ENCODE measurements around the gene INSM1. TPM values are rescaled to one million over a fixed set of nuclear protein-coding genes. Genes with fewer than 3 reads are reported as not detected.

INSM1 gene
- total RNA-seq, 2 experiments from 2014 or later, result not detected

GRCh38 chr20:20393207-20394120, 25.6 kb downstream of the INSM1 start:
- Mint-ChIP-seq H3K27ac (no peak overlapping the region), H3K36me3 (ENCODE audit: low read depth) (peaks cover 48% of the 10 kb centered on the region), H3K9me3 (no peaks in the 10 kb centered on the region), H3K4me1 (ENCODE audit: low read depth) (no peaks in the 10 kb centered on the region), H3K4me3 (no peak overlapping the region), H3K27me3 (no peaks in the 10 kb centered on the region)
- peaks cover 5% of the 10 kb centered on the region for H3K36me3 ChIP-seq (ENCODE audit: insufficient read depth, low read length)
- no peaks in the 10 kb centered on the region for H3K27me3 ChIP-seq (ENCODE audit: control insufficient read depth in 1 of 2, insufficient read depth in 2 of 2, low read length in 2 of 2)
- intact Hi-C loops (cut with DNase I, micrococcal nuclease), result no loop called here
- no peak overlapping the region for H3K4me3 ChIP-seq (ENCODE audit: low read length)
- POLR2A ChIA-PET, result no interaction called here
- peak in 1 of 14 experiments; percentile 22 for DNase-seq
- no peak for TF ChIP-seq CTCF (IDR thresholded peaks at IDR 0.05)
- CTCF ChIA-PET, result no interaction called here
- H3K27ac ChIP-seq (ENCODE audit: low read depth in 1 of 2, low read length in 2 of 2), result no peak overlapping the region
- H3K4me1 ChIP-seq (ENCODE audit: insufficient read depth, low read length), result no peaks in the 10 kb centered on the region
- no peaks in the 10 kb centered on the region for H3K9me3 ChIP-seq (ENCODE audit: control insufficient read depth in 1 of 2, insufficient read depth in 1 of 2, low read length in 2 of 2)
- no peak for ATAC-seq (ENCODE audit: poor library complexity)

GRCh38 chr20:20395087-20395486, 27.2 kb downstream of the INSM1 start:
- POLR2A ChIA-PET, result no interaction called here
- Mint-ChIP-seq H3K4me1 (ENCODE audit: low read depth) (no peaks in the 10 kb centered on the region), H3K9me3 (no peaks in the 10 kb centered on the region), H3K4me3 (no peak overlapping the region), H3K27ac (no peak overlapping the region), H3K36me3 (ENCODE audit: low read depth) (peaks cover 50% of the 10 kb centered on the region), H3K27me3 (no peaks in the 10 kb centered on the region)
- no peak for DNase-seq
- H3K4me1 ChIP-seq (ENCODE audit: insufficient read depth, low read length), result no peaks in the 10 kb centered on the region
- peaks cover 5% of the 10 kb centered on the region for H3K36me3 ChIP-seq (ENCODE audit: insufficient read depth, low read length)
- ATAC-seq (ENCODE audit: poor library complexity), result no peak
- H3K9me3 ChIP-seq (ENCODE audit: control insufficient read depth in 1 of 2, insufficient read depth in 1 of 2, low read length in 2 of 2), result no peaks in the 10 kb centered on the region
- TF ChIP-seq CTCF (IDR thresholded peaks at IDR 0.05), result no peak
- no peaks in the 10 kb centered on the region for H3K27me3 ChIP-seq (ENCODE audit: control insufficient read depth in 1 of 2, insufficient read depth in 2 of 2, low read length in 2 of 2)
- CTCF ChIA-PET, result no interaction called here
- intact Hi-C loops (cut with DNase I, micrococcal nuclease), result no loop called here
- no peak overlapping the region for H3K4me3 ChIP-seq (ENCODE audit: low read length)
- H3K27ac ChIP-seq (ENCODE audit: low read depth in 1 of 2, low read length in 2 of 2), result no peak overlapping the region

DNA sequence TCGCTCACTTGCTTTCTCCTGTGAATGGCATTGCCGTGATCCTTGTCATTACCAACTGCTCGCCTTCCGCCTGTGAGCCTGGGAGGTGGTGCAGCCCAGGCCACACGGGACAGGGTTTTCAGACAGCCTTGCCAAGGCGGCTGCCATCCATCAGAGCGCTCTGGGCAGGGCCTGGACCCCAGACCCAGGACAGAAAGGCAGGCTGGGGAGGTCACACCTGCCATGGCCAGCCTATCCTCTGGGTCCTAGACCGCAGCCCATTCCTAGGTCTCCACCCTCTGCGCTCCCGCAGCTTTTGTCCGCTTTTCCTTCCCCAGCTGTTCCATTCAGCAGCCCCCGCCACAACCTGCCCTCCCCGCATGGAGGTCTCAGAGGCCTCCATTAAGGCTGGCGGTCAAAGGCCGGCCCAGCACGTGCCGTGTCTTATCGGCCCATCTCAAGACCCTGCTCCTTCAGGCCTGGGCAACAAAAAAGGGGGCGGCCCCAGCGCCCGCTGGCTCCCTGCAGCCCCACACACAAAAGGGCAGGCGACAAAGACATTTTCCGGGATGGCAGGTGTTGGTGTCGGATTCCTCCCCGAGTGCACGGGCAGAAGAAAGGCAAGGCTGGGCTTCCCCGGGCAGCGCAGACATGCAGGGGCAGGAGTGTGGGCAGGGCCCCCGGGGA, 28.1 kb downstream of the INSM1 start:
- Histone ChIP-seq H3K36me3 (ENCODE audit: insufficient read depth, low read length) (peaks cover 5% of the 10 kb centered on the region), H3K4me1 (ENCODE audit: insufficient read depth, low read length) (no peaks in the 10 kb centered on the region), H3K4me3 (ENCODE audit: low read length) (no peak overlapping the region), H3K9me3 (ENCODE audit: control insufficient read depth in 1 of 2, insufficient read depth in 1 of 2, low read length in 2 of 2) (no peaks in the 10 kb centered on the region), H3K27me3 (ENCODE audit: control insufficient read depth in 1 of 2, insufficient read depth in 2 of 2, low read length in 2 of 2) (no peaks in the 10 kb centered on the region), H3K27ac (ENCODE audit: low read depth in 1 of 2, low read length in 2 of 2) (no peak overlapping the region)
- H3K27me3 Mint-ChIP-seq, result no peaks in the 10 kb centered on the region
- ChIA-PET POLR2A (no interaction called here), CTCF (no interaction called here)
- no peak for TF ChIP-seq CTCF (IDR thresholded peaks at IDR 0.05)
- no peaks in the 10 kb centered on the region for H3K4me1 Mint-ChIP-seq (ENCODE audit: low read depth)
- peaks cover 41% of the 10 kb centered on the region for H3K36me3 Mint-ChIP-seq (ENCODE audit: low read depth)
- no peaks in the 10 kb centered on the region for H3K9me3 Mint-ChIP-seq
- DNase-seq (no peak), ATAC-seq (ENCODE audit: poor library complexity) (no peak)
- intact Hi-C loops (cut with DNase I, micrococcal nuclease), result no loop called here
- no peak overlapping the region for H3K4me3 Mint-ChIP-seq
- no peak overlapping the region for H3K27ac Mint-ChIP-seq
